ENCODE results near the gene LUC7L3.

DNA sequence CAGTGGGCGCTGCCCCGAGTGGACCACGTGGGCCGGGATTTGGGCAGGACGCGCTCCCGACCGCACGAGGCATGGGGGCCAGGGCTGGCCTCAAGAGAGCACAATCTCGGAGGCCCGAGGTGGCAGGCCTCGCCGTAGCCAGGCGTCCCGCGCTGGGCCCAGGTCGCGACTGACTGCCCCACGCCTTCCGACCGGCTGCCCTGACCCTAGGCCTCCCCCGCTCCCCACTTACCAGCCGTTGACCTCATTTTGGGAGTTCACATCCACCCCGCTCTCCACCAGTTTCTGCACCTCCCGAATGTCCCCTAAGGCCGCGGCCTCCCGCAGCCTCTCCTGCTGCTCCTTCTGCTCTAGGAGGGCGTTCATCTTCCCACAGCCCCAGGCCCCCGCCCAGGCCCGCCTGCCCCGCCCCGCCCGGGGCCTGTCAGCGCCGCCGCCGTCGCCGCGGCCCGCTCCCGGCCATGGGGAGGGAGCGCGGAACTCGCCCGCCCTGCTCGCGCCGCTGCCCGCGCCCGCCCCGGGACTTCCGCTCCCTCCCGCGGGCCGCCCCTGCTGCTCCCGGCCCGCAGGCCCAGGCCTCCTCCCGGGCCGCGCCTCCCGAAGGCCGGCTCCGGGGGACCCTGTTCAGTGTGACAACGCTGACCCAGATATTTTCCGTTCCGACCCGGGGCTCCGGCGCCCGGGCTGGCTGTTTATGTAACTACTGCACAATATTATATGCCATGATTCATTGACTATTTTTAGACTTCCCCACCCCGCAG is 11.9 kb upstream of the LUC7L3 start, which contains the start of gene ANKRD40:
- TF ChIP-seq POLR2A (IDR thresholded peaks at IDR 0.05; ENCODE audit: low read length): no peak
- TF ChIP-seq GATA1 (IDR thresholded peaks at IDR 0.05; ENCODE audit: low read depth, low read length): no peak

Data from erythroblast (primary cell).